Stimulated activated CD4-positive, alpha-beta T cell treated with anti-CD3 and anti-CD28 coated beads, Interleukin-2, amount 100 ng/mL, for 4 hours (primary cell): ENCODE data around the gene FGF14.

Experiments used
- DNase-seq: peaks from one replicate; pipeline ENCODE4 v3.0.0-alpha.2; 2020; ENCODE audit warnings: low read depth

The FGF14 gene

GRCh38 chr13:101718496-101718895 is 683.4 kb downstream of the FGF14 start:
- DNase-seq: no peak

DNA sequence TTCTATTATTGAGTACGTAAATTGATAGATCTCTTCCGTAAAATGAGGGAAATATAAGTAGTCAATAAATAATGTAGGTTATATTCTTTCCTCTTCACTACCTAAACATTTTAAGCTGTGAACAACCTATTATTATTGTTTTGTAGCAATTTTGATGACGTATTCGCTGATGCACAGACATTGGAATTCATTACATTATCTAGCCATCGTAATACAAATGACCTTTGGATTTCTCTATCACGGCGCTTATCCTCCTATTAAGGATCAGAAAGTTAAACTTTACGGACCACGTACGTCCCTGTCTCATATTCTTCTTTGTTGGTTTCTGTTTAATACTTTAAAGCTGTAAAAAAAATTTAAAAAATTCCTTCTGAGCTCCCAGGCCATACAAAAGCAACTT is 684.5 kb downstream of the FGF14 start:
- DNase-seq: no peak

DNA sequence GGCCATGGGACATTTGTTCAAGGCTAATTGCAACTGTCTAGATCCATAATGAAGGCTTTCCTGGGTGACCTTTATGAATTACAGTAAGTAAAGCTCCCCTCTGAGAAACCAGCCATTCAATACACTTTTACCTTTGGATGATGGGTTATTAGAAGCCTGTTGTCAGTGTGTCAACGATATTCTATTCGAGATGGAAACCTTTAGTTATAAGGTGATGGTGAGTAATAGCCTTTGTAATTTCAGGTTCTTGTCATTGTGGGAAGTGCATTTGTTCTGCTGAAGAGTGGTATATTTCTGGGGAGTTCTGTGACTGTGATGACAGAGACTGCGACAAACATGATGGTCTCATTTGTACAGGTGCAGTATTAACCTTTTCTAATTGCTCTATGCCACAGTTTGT is 687.7 kb downstream of the FGF14 start:
- no peak for DNase-seq

DNA sequence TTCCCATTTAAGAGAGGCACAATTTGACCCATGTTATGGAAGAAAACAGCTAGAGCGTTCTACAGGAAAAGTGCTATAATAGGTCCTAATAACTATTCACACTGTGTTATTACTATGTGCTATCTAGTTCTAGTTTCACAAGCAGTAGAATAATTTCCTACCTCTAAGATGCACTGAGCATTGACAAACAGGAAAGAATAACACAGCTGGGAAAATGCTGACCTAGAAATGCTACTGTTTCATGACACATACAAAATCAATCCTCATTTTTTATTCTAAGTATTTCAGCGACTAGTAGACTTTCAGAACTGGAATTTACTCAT is 689.9 kb downstream of the FGF14 start:
- DNase-seq: no peak

GRCh38 chr13:101711307-101712025 is 690.4 kb downstream of the FGF14 start:
- DNase-seq: no peak

DNA sequence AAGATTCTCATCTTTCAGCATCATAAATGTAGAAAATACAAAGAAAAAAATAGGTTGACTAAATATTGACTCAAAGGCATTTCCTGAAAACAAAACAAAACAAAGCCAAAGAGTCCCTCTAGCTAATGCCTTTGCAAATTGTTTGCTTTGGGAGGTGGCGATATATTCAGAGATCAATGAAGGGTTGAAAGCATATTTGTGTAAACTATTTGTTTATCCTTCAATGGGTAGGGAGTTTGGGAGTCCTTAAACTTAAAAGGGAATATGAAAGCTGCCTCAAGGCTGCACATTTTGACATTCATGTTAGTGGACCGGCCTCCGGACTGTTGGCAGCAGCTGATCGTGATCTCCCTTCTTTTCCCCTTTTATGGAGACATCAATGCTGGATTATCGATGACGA is 691.9 kb downstream of the FGF14 start:
- no peak for DNase-seq

DNA sequence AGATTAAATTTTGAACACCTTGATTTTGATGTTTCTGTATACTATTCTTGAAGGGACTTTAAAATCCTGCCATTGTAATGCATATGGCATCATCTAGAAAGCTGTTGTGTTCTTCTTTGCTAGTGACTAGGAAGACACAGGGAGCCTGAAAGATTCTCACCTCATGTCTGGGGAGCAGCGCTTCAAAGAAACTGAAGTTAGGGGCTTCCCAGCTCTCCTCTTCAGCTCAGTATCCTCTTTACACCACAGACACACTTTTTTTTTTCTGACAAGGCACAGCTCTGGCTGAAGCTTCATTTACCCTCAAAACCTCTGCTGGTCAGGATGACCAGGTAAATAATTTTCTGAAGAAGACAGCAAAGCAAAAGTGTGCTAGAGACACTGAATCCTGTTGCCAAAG is 693.7 kb downstream of the FGF14 start:
- no peak for DNase-seq

DNA sequence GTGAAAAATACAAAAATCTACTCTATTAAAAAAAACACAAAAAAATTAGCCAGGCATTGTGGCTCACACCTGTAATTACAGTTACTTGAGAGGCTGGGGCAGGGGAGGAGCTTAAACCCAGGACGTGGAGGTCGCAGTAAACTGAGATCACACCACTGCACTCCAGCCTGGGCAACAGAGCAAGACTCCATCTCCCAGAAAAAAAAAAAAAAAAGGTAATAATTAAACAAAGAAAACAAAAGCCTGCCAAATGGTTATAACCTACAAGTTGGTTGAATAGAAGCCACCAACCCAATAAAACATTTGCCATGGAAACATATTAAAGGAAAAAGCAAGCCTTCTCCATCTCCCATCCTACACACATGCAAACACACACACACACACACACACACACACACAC is 694.2 kb downstream of the FGF14 start:
- no peak for DNase-seq

DNA sequence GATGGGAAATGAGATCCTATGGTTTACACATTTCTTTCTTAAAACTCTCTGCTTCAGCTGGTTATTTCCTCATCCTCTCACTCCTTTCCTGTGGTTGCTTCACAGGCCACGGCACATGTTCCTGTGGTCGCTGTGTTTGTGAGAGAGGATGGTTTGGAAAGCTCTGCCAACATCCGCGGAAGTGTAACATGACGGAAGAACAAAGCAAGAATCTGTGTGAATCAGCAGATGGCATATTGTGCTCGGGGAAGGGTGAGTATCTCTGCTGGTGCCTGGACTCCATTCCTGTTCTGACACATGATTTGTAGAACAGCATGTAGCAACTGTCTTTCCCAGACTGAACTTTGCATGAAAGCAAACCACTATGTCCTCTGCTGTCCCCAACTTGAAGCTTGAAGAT is 695.2 kb downstream of the FGF14 start:
- DNase-seq: no peak

DNA sequence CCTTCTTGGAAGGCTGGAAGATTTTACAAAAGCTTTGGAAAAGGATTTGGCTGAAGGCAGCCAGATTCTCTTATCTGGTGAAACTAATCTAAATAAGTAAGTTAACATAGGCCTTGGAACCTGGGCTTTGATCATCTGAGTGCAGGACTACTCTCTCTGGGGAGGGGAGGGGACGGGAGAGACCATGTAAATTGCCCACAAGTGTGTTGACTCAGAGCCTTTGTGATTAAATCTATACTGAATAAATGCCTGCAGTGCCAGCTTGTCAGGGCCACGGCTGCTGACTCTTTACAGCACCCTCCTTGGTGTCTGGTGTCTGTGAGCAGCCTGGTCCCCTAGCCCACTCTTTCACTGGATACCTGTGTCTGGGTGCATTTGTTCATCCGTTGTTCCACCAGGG is 698.0 kb downstream of the FGF14 start:
- no peak for DNase-seq

DNA sequence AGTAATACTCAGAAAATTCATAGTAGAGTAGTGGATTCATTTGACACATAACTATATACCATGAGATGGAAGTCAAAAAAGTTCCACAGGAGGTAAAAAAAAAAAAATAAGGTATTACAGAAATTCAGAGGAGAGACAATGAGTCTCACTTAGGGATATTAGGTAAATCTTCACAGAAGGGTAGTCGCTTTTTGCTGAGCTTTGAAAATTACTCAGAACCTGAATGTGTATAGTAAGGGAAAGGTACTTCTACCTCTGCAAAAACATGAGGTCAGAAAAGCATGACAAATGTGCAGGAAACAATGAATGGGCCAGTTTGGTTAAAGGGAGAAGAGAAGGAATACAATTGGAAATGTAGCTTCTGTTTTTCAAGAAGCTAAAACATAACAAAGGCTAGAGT is 698.8 kb downstream of the FGF14 start:
- no peak for DNase-seq

- no peak for DNase-seq
Observed at GRCh38 chr13:101700598-101700997, 701.2 kb downstream of the FGF14 start.

DNA sequence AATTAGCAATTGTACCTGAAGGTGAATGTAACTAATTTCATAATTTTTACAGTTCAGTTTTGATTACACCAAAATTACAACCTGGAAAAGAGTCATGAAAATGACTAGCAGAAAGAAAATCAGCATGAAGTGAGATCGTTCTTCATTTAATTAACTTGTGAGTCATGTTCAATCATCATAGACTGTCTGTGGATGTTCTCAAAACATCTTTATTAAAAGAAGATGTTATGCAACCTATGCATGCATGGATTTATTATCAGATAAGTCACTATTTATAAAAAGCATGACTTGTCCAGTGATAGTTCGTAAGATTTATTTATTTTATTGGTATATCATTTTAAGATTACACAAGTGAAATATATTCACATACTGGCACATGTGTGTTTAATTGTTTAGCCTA is 703.4 kb downstream of the FGF14 start:
- DNase-seq: no peak

DNA sequence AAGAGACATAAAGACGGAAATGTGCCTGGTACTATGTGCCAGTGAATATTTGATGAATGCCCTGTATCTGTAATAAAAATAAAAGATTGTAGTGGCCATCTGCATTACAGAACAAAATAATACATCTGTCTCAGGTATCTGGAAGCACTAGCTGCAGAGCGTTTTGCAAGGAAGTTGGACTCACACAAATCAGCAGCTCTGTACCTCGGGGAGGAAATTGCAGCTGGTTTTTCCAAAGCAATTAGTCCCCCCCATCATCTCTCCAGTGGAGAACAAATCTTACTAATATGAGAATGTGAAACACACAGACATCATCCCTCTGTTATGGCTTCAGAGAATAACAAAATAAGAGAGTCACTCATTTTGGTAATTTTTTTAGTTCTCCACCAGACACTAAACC is 704.1 kb downstream of the FGF14 start:
- no peak for DNase-seq

DNA sequence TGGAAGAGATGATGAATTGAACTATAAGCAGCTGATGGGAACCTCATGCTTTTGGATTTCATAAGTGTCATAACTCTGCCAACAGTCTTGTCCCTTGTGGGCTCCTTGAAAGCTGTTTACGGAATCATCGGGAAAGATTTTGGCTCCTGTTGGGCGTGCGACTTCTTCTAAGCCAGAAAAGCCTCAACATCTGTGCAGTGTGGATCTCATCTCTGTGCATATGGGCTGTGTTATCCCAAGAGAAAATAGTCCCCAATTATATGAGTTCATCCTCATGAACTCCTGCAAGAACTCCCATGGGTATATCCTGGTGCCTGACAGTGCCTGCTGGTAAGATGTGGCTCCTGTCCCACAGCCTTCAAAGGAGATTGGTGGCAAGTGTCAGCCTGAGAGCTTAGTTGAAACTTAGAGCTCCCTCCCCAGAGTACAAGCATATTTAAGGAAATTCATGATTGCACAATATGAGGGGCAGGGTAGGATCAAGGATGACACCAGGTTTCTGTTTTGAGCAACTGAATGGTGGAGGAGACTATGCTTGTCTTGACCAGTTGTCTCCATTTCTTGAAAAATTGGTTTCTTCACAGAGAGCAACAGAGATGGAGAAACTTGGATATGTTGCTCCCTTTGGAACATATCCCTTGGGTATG is 705.9 kb downstream of the FGF14 start:
- no peak for DNase-seq

GRCh38 chr13:101691341-101691860 is 710.4 kb downstream of the FGF14 start:
- DNase-seq: no peak

- no peak for DNase-seq
Observed at GRCh38 chr13:101690871-101691270, 711.0 kb downstream of the FGF14 start.

DNA sequence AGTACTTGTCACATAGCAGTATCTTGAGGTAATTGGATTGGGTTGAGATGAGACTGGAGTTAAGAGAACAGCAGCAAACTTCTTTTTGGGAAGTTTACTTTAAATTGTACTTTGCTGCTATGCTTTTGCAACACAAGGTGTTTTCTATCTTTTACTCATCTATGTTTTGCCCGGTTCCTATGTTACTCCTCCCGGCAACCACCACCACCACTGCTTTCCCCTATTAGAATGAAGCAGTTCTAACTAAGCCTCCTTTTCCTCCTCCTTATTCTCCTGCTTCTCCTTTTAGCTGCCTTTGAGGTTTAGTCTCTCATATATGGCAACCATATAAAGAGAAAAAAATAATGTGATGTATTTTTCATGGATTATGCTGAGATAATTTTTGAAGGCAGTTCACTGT is 715.8 kb downstream of the FGF14 start:
- DNase-seq: no peak

DNA sequence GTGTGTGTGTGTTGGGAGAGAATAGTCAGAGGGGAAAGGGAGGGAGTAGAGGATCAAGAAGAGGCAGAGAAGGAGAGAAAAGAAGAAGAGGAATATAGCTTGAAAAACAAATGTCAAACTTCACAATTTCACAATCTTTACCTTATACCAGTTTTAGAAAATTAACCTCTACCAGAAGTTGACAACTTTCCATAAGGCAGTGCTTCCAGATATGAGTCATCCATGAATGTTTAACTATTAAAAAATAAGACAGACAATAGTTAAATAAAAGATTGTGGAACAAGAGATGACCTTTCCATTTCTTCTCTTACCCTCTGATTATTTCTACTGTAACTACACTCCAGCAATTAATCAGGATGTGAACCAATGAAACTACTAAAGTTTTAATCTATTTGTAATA is 720.0 kb downstream of the FGF14 start:
- no peak for DNase-seq

DNA sequence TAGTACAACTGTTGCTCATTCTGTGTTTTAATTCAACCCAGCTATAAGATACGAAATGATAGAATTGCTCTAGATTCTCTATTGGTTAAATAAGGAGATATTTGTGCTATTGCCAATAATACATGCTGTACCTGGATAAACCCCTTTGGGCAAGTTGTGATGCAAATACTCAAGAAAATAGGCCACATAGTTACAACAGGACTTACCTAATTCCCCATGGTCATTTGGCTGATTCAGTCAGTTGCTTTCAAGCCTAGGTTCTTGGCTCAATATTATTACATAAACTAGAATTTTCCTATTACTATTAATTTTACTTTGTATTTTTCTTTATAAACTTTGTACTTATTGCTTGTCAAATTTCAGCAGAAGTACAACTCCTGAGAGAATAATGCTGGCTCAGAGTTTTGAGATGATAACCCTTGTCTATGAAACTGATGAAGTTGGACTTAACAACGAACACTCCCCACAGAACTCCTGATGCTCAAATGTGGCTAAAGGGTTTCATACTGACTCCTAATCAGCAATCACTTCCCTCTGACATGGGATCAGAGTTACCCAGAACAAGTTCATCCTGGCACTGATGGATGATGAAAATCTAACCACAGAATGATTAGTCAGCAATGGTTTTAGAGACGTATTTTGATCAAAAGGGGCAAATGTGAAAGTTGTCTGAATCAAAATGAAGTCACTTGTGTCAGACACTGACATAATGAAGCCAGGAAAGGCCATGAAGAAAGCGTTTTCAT is 728.3 kb downstream of the FGF14 start:
- DNase-seq: no peak

DNA sequence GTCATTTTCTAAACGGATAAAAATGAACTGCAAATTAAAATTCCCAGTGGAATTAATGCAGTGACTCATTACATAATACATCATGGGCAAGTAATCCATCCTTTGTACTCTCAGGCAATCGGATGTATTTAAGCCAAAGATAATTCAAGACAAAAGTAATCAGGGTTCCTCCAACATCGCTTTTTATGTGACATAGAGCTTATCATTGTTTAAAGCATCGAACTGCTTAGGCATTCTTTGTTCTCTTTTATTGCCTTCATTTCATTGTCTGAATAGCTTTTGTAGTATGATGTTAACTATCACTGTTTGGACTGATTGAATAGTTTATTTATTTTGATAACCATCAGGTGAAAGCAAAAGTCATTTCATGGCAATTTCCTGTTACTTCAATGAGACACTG is 740.0 kb downstream of the FGF14 start:
- DNase-seq: no peak
